Ovary (tissue), 3 donors: ENCODE measurements around the gene NEUROD4.

Experiments
- POLR2A ChIP-seq: fragments of 450-650 bp; IDR thresholded peaks from one replicate; pipeline ENCODE4 v1.6.1; 2017; ENCODE audit warnings: antibody characterized with exemption, mild to moderate bottlenecking, moderate library complexity
- TF ChIP-seq, protein P1 (sequence below), 3 donors: fragments of 450-650 bp in 2 of 3; fragments of 200-600 bp in 1 of 3; IDR thresholded peaks; one replicate each; pipeline versions ENCODE4 v1.5.1 to v1.8.0; 2016 to 2022; ENCODE audit warnings: antibody characterized with exemption in 3 of 3, mild to moderate bottlenecking in 1 of 3
- donor health status: DM: no; HTN: no; CAD: no.

GRCh38 chr12:55057481-55057880 lies 37.7 kb downstream of the NEUROD4 start:
- TF ChIP-seq, protein P1, sequence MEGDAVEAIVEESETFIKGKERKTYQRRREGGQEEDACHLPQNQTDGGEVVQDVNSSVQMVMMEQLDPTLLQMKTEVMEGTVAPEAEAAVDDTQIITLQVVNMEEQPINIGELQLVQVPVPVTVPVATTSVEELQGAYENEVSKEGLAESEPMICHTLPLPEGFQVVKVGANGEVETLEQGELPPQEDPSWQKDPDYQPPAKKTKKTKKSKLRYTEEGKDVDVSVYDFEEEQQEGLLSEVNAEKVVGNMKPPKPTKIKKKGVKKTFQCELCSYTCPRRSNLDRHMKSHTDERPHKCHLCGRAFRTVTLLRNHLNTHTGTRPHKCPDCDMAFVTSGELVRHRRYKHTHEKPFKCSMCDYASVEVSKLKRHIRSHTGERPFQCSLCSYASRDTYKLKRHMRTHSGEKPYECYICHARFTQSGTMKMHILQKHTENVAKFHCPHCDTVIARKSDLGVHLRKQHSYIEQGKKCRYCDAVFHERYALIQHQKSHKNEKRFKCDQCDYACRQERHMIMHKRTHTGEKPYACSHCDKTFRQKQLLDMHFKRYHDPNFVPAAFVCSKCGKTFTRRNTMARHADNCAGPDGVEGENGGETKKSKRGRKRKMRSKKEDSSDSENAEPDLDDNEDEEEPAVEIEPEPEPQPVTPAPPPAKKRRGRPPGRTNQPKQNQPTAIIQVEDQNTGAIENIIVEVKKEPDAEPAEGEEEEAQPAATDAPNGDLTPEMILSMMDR (IDR thresholded peaks at IDR 0.05): no peak
- no peak for TF ChIP-seq POLR2A
